GM18502 (cell line): ENCODE data around the gene DHRSX.
"Not testable (repeated sequence)": the region's sequence is repeated elsewhere in the genome, so short reads cannot be mapped to it uniquely, and the experiment has no call there.

Source experiments
- ATAC-seq: cut with Tn5 transposase; IDR thresholded peaks from one replicate; pipeline ENCODE4 v1.9.1; 2021; ENCODE audit warnings: mild to moderate bottlenecking; ENCODE audit not compliant: unreplicated experiment, poor library complexity

Gene DHRSX

GRCh38 chrX:2240761-2241160, 260.0 kb downstream of the DHRSX start:
- ATAC-seq, result not testable (repeated sequence)

GRCh38 chrX:2237976-2238375, 262.8 kb downstream of the DHRSX start:
- ATAC-seq, result no peak

- ATAC-seq, result no peak
Measured at GRCh38 chrX:2231570-2232192, 269.1 kb downstream of the DHRSX start.

GRCh38 chrX:2230457-2230856, 270.3 kb downstream of the DHRSX start:
- no peak for ATAC-seq

GRCh38 chrX:2228536-2228935, 272.2 kb downstream of the DHRSX start:
- no peak for ATAC-seq

- no peak for ATAC-seq
Measured at GRCh38 chrX:2226906-2227656, 273.7 kb downstream of the DHRSX start.

- ATAC-seq, result no peak
Measured at GRCh38 chrX:2226182-2226581, 274.6 kb downstream of the DHRSX start.

GRCh38 chrX:2224597-2225235, 276.1 kb downstream of the DHRSX start:
- no peak for ATAC-seq

GRCh38 chrX:2224161-2224560, 276.6 kb downstream of the DHRSX start:
- ATAC-seq, result no peak

- no peak for ATAC-seq
Measured at GRCh38 chrX:2220829-2221567, 279.8 kb downstream of the DHRSX start.

- no peak for ATAC-seq
Measured at GRCh38 chrX:2220296-2220695, 280.5 kb downstream of the DHRSX start.

- not testable (repeated sequence) for ATAC-seq
Measured at GRCh38 chrX:2214138-2214823, 286.5 kb downstream of the DHRSX start.

GRCh38 chrX:2211667-2212066, 289.1 kb downstream of the DHRSX start:
- ATAC-seq, result not testable (repeated sequence)

- no peak for ATAC-seq
Measured at GRCh38 chrX:2193273-2193592, 307.5 kb downstream of the DHRSX start.

- no peak for ATAC-seq
Measured at GRCh38 chrX:2192584-2193272, 308.0 kb downstream of the DHRSX start.

GRCh38 chrX:2188840-2189239, 311.9 kb downstream of the DHRSX start:
- no peak for ATAC-seq

- ATAC-seq, result no peak
Measured at GRCh38 chrX:2188330-2188792, 312.4 kb downstream of the DHRSX start.

- no peak for ATAC-seq
Measured at GRCh38 chrX:2187352-2188115, 313.2 kb downstream of the DHRSX start.
